Hematopoietic multipotent progenitor cell treated with erythropoietin and hydrocortisone succinate and interleukin-3 and kit ligand, for 15 days (in vitro differentiated cells): ENCODE results near the gene BAHCC1.
"Not testable (repeated sequence)": the region's sequence is repeated elsewhere in the genome, so short reads cannot be mapped to it uniquely, and the experiment has no call there.

Experiments used
- DNase-seq: peaks from one replicate; pipeline ENCODE4 v3.0.0-alpha.2; 2015; ENCODE audit warnings: low spot score

The BAHCC1 gene

DNA sequence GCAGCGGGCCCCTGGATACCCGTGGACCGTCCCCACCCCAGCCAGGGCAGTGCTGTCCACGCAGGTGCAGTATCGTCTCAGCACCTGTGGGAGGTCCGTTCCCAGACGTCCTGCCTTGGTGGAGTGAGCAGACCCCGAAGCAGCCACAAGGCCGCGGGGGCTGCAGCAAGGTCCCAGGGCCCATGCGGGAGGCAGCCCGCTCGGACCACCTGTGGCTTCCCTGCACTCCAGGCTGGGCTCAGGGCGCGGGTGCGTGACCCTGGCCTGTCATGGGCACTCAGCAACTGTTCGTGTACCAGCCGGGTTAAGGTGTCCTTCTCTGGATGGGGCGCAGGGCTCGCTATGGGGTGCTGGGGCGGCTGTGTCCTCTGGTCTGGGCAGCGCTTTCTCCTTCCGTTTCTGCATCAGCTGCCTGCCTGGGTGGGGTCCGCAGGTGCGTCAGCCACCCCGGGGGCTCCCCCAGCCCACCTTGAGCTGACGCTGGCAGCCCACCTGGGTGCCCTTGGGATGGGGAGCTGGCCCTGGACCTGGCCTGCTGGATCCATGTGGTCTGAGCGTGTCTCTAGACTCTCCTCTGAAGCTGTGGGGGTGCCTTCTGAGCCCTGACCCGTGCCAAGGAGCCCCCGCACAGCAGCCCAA is 18.4 kb downstream of the BAHCC1 start:
- DNase-seq = no peak

DNA sequence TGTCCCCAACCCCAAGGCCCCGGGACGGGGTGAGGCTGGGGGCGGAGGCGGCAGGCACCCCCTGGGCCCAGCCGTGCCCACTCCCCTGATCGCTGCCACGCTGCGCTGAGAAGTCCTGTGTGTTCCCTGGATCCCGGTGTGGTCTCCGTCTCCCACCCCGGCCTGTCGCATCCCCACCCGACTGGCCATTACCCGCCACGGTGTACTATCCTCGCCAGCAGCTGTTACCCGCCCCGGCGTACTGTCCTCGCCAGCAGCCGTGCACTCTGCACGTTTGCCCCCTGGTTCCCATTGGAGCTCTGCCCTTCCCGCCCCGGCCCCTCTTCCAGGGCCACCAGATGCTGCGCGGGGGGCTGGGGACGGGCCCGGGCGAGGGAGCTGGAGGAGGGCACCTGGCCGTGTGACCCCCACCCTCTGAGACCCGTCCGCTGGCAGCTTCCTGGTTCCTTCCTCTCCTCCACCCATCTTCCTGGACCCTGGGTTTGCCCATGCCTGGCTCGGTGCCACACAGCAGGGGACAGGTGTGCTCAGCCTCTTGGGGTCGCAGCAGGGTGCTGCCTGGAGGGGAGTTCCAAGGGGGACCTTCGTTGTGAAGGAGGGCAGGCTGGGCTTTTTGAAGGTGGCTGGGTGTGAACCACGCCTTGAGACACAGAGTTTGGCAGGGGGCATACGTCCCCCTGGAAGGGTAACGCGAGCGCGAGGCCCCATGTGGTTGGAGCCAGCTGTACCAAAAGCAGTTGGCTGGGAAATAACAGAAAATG is 19.7 kb downstream of the BAHCC1 start:
- no peak for DNase-seq

DNA sequence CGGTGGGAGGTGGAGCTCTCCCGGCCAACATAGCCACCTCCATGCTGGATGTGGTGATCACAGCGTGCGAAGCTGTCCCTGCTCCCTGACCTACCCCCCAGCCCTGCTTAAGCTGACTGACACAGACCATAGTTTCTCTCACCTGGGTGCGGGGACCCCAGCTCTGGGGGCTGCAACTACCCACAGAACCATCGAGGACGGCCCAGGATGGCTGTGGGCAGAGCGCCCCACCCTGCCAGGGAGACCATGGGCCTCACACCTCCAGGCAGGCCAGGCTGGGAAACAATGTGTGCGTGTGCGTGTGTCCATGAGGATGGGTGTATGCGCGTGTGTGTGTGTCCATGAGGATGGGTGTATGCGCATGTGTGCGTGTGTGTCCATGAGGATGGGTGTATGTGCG is 20.4 kb downstream of the BAHCC1 start:
- no peak for DNase-seq

GRCh38 chr17:81416612-81417011 is 21.4 kb downstream of the BAHCC1 start:
- DNase-seq = no peak

DNA sequence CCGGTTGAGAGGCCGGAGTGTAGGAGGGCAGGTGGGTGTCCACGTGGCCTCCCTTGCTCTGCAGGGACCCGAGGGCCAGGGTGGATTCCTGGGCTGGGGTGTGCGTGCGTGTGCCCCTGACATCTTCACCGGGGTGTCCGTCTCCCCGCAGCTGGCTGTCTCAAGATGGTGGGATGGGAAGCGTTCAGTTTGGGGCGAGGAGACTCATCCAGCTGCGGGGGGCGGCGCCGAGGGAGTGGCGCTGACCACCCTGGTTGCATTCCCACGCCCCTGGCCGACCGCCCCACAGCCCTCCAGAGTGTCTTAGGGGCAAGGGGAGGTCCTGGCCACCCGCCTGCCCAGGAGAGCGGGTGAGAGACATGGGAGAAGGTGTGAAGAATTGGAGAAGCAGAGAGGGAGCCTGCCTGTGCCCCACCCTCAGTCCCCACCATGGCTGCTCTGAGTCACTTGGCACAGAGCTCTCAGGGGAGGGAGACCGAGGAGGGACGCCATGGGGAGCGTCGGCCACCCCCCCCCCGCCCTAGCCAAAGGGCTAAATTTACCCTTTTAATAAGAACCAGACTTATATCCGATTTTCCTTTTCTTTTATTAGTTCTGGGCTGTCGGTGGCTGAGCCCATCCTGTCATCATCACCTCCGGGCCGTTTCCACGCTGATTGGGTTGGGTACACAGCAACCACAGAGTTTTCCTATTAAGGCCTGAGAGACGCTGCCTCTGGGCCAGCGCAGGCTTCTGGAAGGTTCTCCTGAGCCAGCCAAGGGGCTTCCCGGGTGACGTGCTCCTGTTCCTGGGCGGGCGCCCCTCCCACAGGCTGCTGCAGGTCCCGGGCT is 22.0 kb downstream of the BAHCC1 start:
- no peak for DNase-seq

DNA sequence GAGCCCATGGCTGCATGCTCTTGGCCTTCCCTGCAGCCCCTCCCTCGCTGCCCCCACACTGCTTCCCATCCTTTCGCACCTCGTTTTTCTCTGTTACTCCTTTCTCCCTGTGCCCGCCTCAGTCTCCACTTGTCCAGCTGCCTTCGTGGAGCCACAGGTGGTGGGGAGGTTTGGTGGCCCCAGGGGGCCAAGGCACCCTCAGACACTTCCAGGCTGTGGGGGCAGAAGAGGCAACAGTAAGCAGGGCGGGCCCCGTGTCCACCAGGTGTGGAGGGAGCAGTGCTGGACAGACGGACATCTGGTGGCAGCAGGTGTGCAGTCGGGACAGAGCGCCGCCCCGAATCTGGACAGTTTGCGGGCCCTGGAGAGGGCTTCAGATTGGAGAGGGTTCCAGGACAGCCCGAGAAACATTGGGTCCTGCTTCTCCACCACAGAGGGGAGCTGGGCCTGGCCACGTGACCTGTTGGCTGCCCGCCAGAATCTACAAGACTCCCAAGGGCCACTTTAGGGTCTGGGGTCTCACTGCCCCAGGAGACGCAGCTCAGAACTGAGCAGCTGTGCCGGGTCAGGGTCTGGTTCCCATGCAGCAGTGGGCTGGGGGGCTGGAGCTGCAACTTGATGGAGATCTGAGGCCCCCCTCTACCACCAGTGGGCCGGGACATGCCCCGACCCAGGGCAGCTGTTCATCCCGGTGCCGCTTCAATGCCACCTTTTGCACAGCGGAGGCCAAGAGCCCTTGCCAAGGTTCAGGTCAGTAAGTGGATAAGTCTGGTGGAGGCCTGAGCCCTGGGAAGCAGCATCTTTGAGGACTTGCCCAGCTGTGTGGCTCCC is 22.8 kb downstream of the BAHCC1 start:
- DNase-seq = no peak

- no peak for DNase-seq
These were observed 23.6 kb downstream of the BAHCC1 start for GRCh38 chr17:81418710-81419318.

DNA sequence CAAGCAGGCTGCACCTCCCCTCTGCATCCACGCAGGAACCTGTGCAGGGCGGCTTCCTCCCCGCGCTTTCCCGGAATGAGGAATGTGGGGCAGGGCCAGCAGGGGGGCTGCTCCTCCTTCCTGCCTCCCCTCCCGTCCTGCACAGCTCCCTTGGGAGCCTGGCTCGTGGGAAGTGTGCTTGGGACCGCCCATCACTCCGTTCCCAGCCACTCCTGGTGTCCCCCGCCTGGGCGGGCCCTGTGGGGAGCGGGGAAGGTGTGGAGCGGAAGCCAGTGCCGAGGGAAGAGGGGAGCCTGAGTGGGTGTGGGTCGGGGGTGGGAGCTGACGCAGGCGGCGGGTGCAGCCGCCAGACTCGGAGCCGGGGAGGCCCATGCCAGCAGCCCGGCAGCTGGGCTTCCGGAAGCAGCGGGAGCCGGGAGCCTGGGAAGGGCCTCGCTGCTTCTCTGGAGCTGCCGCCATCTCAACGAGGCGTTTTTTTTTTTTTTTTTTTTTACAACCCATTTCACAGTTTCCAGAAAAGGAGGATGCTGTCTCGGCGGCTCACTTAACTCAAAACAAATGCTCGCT is 24.1 kb downstream of the BAHCC1 start:
- DNase-seq = no peak

DNA sequence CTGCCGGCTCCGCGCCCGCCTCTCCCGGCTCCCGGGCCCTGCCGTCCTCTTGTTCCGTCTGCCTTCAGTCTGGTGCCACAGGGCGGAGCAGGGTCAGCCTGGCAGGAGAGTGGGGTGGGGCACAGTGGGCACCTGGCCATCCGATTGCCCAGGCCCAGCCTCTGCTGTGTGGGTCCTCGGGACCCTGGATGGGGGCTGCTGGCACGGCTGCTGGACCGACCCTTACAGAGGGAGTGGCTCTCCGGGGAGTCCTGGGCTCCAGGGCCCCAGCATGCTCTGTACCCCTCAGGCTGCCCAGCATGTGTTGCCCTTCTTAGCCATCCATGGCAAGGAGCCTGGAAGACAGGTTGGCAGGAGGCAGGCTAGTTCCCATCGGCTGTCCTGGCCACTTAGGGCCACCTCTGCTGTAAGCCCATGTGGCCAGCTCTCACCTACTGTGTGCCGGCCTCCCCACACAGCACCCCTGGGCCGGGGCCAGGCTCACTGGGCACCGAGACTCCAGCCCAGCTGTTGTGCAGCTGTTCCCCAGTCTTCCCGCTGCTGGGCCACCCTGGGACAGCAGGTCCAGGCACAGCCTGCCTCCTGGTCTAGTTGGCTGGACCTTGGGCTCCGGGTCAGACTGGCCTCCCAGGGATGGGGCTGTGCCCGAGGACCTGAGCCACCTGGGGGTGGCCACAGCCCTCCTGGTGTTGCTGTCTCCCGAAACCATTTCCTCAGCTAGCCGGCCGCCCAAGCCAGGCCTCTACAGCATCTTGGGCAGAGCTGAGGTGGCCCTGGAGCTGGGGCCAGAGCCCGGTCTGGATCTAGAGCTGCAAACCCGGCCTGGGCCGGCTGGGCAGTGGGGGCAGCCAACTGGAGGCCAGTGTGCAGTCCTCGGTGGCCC is 24.9 kb downstream of the BAHCC1 start:
- DNase-seq = no peak

GRCh38 chr17:81420769-81421462 is 25.7 kb downstream of the BAHCC1 start:
- no peak for DNase-seq

DNA sequence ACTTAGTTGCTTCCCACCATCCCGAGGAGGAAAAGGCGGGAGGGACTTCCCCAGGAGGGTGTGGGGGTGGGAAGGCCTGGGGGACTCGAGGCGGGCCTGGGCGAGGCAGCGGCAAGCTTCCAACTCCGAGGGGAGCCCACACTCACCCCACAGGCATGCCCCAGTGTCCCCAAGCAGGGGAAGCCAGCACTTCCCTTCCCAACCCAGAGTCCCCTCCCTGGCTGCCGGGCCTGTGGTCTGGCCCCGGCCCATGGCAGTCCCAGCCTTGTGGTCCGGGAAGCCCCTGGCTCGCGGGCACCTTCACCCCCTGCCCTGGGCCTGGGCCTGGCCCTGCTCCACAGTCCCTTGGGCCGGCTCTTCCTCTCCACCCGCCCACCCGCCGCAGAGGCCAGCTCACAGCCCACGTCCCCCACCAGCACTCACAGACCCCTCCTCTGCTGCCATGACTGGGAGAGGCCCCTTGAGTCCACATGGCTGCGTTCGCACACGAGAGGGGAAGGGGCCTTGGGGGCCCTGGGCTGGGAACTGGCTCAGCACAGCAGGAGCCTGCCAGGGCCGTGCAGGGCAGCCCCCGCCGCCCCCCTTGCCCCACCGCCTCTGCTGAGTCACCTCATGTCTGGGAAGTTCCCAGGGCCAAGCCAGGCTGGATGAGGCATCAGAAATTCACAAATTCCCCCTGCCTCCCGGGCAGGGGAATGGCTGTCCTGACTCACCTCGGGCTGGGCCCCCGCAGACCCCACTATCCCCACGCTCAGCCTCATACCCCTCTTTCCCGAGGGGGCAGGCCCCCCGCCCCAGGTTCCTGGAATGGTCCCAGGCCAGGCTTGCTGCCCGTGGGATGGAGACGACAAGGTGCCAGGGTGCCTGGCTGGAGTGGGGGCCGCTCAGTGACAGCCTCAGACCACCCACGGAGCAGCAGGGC is 27.8 kb downstream of the BAHCC1 start:
- DNase-seq = no peak

DNA sequence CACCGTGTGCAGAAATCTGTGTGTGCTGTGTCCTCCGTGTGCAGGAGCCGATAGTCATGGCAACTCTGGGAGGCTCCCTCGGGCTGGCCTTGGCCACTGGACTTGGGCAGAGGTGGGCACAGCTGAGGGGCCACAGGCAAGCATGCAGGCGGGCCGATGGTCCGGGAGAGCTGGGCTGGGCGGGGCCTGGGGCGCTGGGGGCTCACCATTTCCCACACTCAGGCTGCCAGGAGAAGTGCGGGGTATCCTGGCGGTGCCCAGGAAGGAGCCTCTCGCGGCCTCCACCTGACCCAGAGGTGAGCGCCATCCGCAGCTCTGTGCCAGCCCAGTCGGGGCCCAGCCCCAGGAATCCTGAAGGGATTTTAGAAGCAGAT is 28.4 kb downstream of the BAHCC1 start:
- no peak for DNase-seq

DNA sequence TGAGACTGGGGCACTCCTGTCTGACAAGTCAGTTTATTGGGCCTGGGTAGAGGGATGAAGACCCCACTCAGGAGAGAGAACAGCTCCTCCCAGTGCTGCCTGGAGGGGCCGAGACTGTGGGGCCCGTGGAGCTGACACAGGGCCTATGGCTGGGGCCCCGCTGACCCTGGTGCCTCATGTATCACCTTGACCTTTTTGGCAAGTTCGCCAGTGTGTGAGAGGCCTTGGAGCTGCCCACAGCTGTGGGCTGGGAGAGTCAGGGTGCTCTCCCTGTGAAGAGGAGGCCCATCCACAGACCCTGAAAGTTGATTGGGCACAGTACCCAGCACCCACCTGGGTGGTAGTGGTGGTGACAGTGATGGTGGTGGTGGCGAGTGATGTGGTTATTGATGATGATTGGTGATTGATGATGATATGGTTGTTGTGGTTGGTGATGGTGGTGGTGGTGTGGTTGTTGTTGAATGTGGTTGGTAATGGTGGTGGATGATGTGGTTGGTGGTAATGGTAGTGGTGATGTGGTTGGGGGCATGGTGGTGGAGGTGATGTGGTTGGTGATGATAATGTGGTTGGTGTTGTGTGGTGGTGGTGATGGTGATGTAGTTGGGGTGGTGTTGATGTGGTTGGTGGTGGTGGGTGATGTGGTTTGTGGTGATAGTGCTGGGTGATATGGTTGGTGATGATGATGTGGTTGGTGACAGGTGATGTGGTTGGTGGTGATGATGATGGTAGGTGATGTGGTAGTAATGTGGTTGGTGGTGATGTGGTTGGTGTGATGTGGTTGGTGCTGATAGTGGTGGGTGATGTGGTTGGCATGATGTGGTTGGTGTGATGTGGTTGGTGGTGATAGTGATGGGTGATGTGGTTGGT is 29.1 kb downstream of the BAHCC1 start:
- no peak for DNase-seq

GRCh38 chr17:81425041-81425440 is 29.8 kb downstream of the BAHCC1 start:
- DNase-seq = not testable (repeated sequence)

- DNase-seq = not testable (repeated sequence)
These were observed 30.6 kb downstream of the BAHCC1 start for GRCh38 chr17:81425716-81426392.

- no peak for DNase-seq
These were observed 31.3 kb downstream of the BAHCC1 start for GRCh38 chr17:81426393-81427172.
